ENCODE measurements around the gene PTPRE.

DNA sequence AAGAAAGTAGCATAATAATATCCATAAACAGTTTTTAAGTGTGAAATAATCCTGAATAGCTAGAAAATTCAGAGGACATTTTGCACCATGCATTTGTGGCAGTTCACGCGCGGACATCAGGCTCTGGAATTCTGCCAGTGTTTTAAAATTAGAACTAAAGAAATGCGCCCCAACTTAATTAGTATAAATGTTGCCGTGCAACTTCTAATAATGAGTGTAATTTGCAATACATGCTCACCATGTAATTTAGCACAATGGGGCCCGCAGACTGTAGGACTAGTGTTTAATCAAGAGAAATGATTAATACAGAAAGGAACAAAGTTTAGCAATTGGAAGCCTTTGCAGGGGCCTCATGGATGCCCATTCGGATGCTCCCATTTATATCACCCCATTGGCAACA is 96.6 kb downstream of the PTPRE start:
- TF ChIP-seq CTCF (IDR thresholded peaks at IDR 0.05) (no peak), POLR2A (IDR thresholded peaks at IDR 0.05) (no peak)

All from lower leg skin (tissue), 3 donors.